Effector memory CD4-positive, alpha-beta T cell (primary cell): ENCODE data around the gene GRIK2.

Experiments
- DNase-seq, 3 donors: peaks; one replicate each; pipeline ENCODE4 v3.0.0-alpha.2; 2020
- H3K27ac ChIP-seq: 2 replicates; pipeline ENCODE4 v1.7.0; 2013; ENCODE audit warnings: mild to moderate bottlenecking, low read length, moderate library complexity; ENCODE audit not compliant: insufficient read depth, poor library complexity, severe bottlenecking
- H3K27me3 ChIP-seq: replicated peaks from 2 replicates; pipeline ENCODE4 v1.7.0; 2013; ENCODE audit warnings: mild to moderate bottlenecking, low read length; ENCODE audit not compliant: insufficient read depth, control insufficient read depth, poor library complexity, severe bottlenecking
- H3K36me3 ChIP-seq: 2 replicates; pipeline ENCODE4 v1.7.0; 2013; ENCODE audit warnings: mild to moderate bottlenecking, low read length, moderate library complexity; ENCODE audit not compliant: control insufficient read depth, insufficient read depth
- H3K4me1 ChIP-seq: 2 replicates; pipeline ENCODE4 v1.7.0; 2013; ENCODE audit warnings: low read length, mild to moderate bottlenecking; ENCODE audit not compliant: control insufficient read depth, insufficient read depth, poor library complexity, severe bottlenecking
- H3K4me3 ChIP-seq: 2 replicates; pipeline ENCODE4 v1.7.0; 2013; ENCODE audit warnings: low read length, low read depth, mild to moderate bottlenecking; ENCODE audit not compliant: insufficient read depth, poor library complexity, severe bottlenecking
- H3K9me3 ChIP-seq: 2 replicates; pipeline ENCODE4 v1.7.0; 2013; ENCODE audit warnings: mild to moderate bottlenecking, low read length, moderate library complexity; ENCODE audit not compliant: control insufficient read depth

GRIK2 gene

GRCh38 chr6:101711518-101711917 lies 318.0 kb downstream of the GRIK2 start:
- no peak overlapping the region for H3K4me3 ChIP-seq

DNA sequence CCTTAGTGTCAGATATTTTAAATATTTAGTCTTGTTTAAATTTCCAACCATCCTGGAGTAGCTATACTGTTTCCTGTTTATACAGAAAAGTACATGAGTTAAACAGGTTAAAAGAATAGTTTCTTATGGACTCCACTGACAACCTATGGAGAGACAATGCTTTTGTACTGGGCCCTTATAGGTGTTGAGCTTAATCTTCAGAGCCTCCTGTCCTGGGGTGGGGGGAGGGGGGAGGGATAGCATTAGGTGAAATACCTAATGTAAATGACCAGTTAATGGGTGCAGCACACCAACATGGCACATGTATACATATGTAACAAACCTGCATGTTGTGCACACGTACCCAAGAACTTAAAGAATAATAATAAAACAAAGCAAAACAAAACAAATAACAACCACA lies 322.9 kb downstream of the GRIK2 start:
- DNase-seq: no peak
- Histone ChIP-seq H3K27me3 (no peaks in the 10 kb centered on the region), H3K27ac (no peak overlapping the region), H3K4me1 (no peaks in the 10 kb centered on the region), H3K9me3 (no peaks in the 10 kb centered on the region), H3K36me3 (no peaks in the 10 kb centered on the region), H3K4me3 (no peak overlapping the region)

More at GRCh38 chr6:101711518-101711917, 318.0 kb downstream of the GRIK2 start:
- H3K27ac ChIP-seq: no peak overlapping the region
- no peak for DNase-seq
- H3K9me3 ChIP-seq: no peaks in the 10 kb centered on the region
- H3K4me1 ChIP-seq: no peaks in the 10 kb centered on the region
- no peaks in the 10 kb centered on the region for H3K27me3 ChIP-seq
- no peaks in the 10 kb centered on the region for H3K36me3 ChIP-seq

GRCh38 chr6:101716810-101717209 lies 323.3 kb downstream of the GRIK2 start:
- no peaks in the 10 kb centered on the region for H3K9me3 ChIP-seq
- H3K4me3 ChIP-seq: no peak overlapping the region
- no peaks in the 10 kb centered on the region for H3K36me3 ChIP-seq
- H3K27me3 ChIP-seq: no peaks in the 10 kb centered on the region
- H3K27ac ChIP-seq: no peak overlapping the region
- no peaks in the 10 kb centered on the region for H3K4me1 ChIP-seq
- no peak for DNase-seq

DNA sequence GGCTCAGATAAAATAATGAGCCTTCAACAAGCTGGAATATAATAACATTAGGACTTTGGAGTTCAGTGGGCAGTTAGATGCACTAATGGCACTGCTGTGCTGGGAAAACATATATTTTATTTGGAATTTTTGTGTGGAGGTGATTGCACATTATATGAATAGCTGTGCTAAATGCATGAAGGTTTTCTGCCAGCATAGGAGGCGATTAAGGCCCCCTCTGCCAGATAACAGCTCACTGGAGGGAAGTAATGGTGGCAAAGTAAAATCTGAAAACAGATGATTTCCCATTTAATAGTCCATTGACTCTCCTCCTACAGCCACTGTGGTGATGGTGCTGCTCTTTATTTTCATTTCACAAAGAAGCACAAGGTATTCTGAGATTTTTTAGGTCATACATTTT lies 326.0 kb downstream of the GRIK2 start:
- Histone ChIP-seq H3K4me1 (no peaks in the 10 kb centered on the region), H3K27me3 (no peaks in the 10 kb centered on the region), H3K27ac (no peak overlapping the region), H3K4me3 (no peak overlapping the region), H3K9me3 (no peaks in the 10 kb centered on the region), H3K36me3 (no peaks in the 10 kb centered on the region)
- no peak for DNase-seq

DNA sequence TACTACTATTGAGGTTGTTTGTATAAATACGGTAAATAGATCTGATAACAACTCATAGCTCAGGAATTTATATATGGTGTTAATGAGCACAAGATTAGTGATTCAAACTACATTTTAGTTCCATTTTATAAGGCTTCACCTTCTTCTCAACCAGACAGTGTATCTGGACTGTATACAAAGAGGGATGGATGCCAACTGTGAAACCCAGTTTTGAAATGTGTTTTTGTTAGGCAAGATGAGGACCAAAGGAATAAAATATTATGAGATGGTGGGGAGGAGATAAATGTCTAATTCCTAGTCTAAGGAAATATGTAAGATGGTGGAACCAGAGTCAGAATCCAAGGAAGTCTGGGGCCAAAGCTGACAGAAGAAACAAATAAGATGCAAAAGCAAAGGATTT lies 329.0 kb downstream of the GRIK2 start:
- Histone ChIP-seq H3K4me3 (no peak overlapping the region), H3K4me1 (no peaks in the 10 kb centered on the region), H3K27ac (no peak overlapping the region), H3K9me3 (no peaks in the 10 kb centered on the region), H3K36me3 (no peaks in the 10 kb centered on the region), H3K27me3 (no peaks in the 10 kb centered on the region)
- DNase-seq: no peak

- Histone ChIP-seq H3K4me3 (no peak overlapping the region), H3K4me1 (no peaks in the 10 kb centered on the region), H3K9me3 (no peaks in the 10 kb centered on the region), H3K27ac (no peak overlapping the region), H3K36me3 (no peaks in the 10 kb centered on the region), H3K27me3 (no peaks in the 10 kb centered on the region)
- no peak for DNase-seq
Observed at GRCh38 chr6:101722991-101723579, 329.6 kb downstream of the GRIK2 start.

GRCh38 chr6:101728388-101728787 lies 334.9 kb downstream of the GRIK2 start:
- Histone ChIP-seq H3K27ac (no peak overlapping the region), H3K4me1 (no peaks in the 10 kb centered on the region), H3K27me3 (no peaks in the 10 kb centered on the region), H3K9me3 (no peaks in the 10 kb centered on the region), H3K36me3 (no peaks in the 10 kb centered on the region), H3K4me3 (no peak overlapping the region)
- DNase-seq: no peak

DNA sequence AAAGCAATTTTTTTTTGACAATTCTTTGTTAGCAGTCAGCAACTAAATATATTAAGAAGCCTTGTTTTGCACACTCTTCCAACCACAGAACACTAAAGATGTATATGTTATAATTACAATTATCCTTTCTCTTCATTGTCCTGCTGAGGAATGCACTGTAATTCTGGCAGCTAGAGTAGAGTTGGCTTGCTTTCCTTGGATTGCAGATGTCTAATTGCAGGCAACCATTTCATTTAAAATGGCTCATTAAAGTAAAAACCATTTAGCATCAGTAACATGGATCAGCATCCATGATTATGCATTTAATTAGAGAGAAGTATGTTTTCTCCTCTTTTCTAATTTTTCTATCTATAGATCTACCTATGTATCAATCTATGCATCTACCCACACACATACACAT lies 335.4 kb downstream of the GRIK2 start:
- Histone ChIP-seq H3K27ac (no peak overlapping the region), H3K4me3 (no peak overlapping the region), H3K9me3 (no peaks in the 10 kb centered on the region), H3K4me1 (no peaks in the 10 kb centered on the region), H3K36me3 (no peaks in the 10 kb centered on the region), H3K27me3 (no peaks in the 10 kb centered on the region)
- no peak for DNase-seq

DNA sequence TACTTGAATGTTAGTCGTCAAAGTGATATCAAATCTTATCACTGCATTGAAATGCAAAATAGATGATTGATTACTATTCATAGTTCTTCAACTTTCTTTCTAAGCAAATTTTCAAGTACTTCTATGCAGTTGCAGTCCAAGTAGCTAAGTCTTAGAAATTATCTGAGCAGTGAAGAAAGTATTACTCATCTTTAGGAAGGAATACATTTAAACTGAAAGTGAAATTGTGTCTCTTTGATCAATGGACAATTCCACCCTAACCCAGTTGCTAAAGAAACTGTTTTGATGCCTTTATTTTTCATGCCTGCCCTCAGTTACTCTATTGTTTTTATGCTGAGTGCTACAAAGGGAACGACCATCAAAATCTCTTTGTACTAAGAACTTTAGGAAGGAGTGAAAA lies 337.4 kb downstream of the GRIK2 start:
- no peak for DNase-seq
- Histone ChIP-seq H3K4me3 (no peak overlapping the region), H3K9me3 (no peaks in the 10 kb centered on the region), H3K4me1 (no peaks in the 10 kb centered on the region), H3K36me3 (no peaks in the 10 kb centered on the region), H3K27ac (no peak overlapping the region), H3K27me3 (no peaks in the 10 kb centered on the region)

GRCh38 chr6:101733899-101734298 lies 340.4 kb downstream of the GRIK2 start:
- H3K4me3 ChIP-seq: no peak overlapping the region
- no peaks in the 10 kb centered on the region for H3K27me3 ChIP-seq
- no peaks in the 10 kb centered on the region for H3K9me3 ChIP-seq
- H3K27ac ChIP-seq: no peak overlapping the region
- H3K4me1 ChIP-seq: no peaks in the 10 kb centered on the region
- no peak for DNase-seq
- no peaks in the 10 kb centered on the region for H3K36me3 ChIP-seq
